PFSK-1 (cell line): ENCODE data around the gene SENP2.

Experiments used
- FOXP2 ChIP-seq: optimal IDR thresholded peaks from 2 replicates; pipeline ENCODE3; 2011; ENCODE audit warnings: borderline replicate concordance, control low read depth, inconsistent platforms; ENCODE audit not compliant: insufficient read depth; ENCODE audit errors: extremely low read length, extremely low read depth
- POLR2AphosphoS5 ChIP-seq: IDR thresholded peaks from 2 replicates; pipeline ENCODE4 v1.6.1; 2012; ENCODE audit warnings: low read depth, mild to moderate bottlenecking, control low read depth, low read length, moderate library complexity
- SIN3A ChIP-seq: IDR thresholded peaks from 2 replicates; pipeline ENCODE4 v1.6.1; 2012; ENCODE audit warnings: mild to moderate bottlenecking, low read length, moderate library complexity, borderline replicate concordance; ENCODE audit not compliant: insufficient read depth
- TAF1 ChIP-seq: IDR thresholded peaks from 2 replicates; pipeline ENCODE4 v1.6.1; 2012; ENCODE audit warnings: low read length, control low read depth, borderline replicate concordance; ENCODE audit not compliant: insufficient read depth
- TF ChIP-seq, protein P1 (sequence below), 2 experiments: IDR thresholded peaks; 2 replicates each; pipeline versions ENCODE4 v1.6.1 to v1.8.0; 2011 to 2012; ENCODE audit warnings: low read depth in 2 of 2, low read length in 2 of 2, control low read depth in 1 of 2, inconsistent platforms in 1 of 2, mild to moderate bottlenecking in 1 of 2, moderate library complexity in 1 of 2; ENCODE audit not compliant: insufficient read depth in 1 of 2

DNA sequence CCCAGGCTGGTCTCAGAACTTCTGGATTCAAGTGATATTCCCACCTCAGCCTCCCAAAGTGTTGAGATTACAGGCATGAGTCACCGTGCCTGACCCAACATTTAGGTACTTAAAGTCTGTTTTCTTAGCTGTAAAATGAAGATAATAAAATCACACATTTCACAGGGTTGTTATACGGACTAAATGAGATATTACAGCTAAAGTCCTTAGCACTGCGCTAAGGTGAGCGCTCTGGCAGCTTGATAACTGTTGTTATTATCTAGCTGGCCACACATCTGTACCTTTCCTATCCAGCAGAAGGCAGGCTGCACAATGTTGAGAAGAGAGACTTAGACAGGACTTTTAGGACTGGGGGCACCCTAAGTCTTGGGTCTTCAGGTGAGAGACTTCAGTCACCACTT is 31.0 kb upstream of the SENP2 start:
- no peak for TF ChIP-seq POLR2AphosphoS5
- no peak for TF ChIP-seq SIN3A
- TF ChIP-seq, protein P1, sequence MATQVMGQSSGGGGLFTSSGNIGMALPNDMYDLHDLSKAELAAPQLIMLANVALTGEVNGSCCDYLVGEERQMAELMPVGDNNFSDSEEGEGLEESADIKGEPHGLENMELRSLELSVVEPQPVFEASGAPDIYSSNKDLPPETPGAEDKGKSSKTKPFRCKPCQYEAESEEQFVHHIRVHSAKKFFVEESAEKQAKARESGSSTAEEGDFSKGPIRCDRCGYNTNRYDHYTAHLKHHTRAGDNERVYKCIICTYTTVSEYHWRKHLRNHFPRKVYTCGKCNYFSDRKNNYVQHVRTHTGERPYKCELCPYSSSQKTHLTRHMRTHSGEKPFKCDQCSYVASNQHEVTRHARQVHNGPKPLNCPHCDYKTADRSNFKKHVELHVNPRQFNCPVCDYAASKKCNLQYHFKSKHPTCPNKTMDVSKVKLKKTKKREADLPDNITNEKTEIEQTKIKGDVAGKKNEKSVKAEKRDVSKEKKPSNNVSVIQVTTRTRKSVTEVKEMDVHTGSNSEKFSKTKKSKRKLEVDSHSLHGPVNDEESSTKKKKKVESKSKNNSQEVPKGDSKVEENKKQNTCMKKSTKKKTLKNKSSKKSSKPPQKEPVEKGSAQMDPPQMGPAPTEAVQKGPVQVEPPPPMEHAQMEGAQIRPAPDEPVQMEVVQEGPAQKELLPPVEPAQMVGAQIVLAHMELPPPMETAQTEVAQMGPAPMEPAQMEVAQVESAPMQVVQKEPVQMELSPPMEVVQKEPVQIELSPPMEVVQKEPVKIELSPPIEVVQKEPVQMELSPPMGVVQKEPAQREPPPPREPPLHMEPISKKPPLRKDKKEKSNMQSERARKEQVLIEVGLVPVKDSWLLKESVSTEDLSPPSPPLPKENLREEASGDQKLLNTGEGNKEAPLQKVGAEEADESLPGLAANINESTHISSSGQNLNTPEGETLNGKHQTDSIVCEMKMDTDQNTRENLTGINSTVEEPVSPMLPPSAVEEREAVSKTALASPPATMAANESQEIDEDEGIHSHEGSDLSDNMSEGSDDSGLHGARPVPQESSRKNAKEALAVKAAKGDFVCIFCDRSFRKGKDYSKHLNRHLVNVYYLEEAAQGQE (IDR thresholded peaks at IDR 0.05; ENCODE audit: insufficient read depth in 1 of 2, low read depth in 2 of 2, low read length in 2 of 2) = no peak
- TF ChIP-seq TAF1 = no peak
- TF ChIP-seq FOXP2 = no peak
